ENCODE measurements around the gene NDUFB3. TPM values are rescaled to one million over a fixed set of nuclear protein-coding genes. Genes with fewer than 3 reads are reported as not detected.
"Not testable (repeated sequence)": the region's sequence is repeated elsewhere in the genome, so short reads cannot be mapped to it uniquely, and the experiment has no call there.

Gene NDUFB3
- total and polyA plus RNA-seq, 2 donors (not counting 3 experiments of a cell fraction or from before 2014, with no cell fraction given): 65.6 to 96.7 TPM

GRCh38 chr2:201024518-201024917 is 47.3 kb upstream of the NDUFB3 start:
- Histone ChIP-seq H3K79me2 (ENCODE audit: control insufficient read depth, insufficient read depth, low read length) (peaks cover 9% of the 10 kb centered on the region), H3K9me3 (replicated peaks; ENCODE audit: control insufficient read depth, insufficient read depth, low read length) (no peaks in the 10 kb centered on the region), H3K9me1 (replicated peaks; ENCODE audit: control insufficient read depth, extremely low read depth, insufficient read depth, low read length) (no peaks in the 10 kb centered on the region), H3K27me3 (ENCODE audit: control insufficient read depth in 2 of 2, insufficient read depth in 2 of 2, low read length in 2 of 2) (no peaks in the 10 kb centered on the region), H3K27ac (ENCODE audit: insufficient read depth, low read depth, low read length) (no peak overlapping the region), H4K20me1 (replicated peaks; ENCODE audit: control insufficient read depth, extremely low read depth, insufficient read depth, low read length) (no peaks in the 10 kb centered on the region), H3K9ac (replicated peaks; ENCODE audit: extremely low read depth, insufficient read depth, low read length) (no peak overlapping the region), H3K36me3 (ENCODE audit: control insufficient read depth in 2 of 2, extremely low read depth in 1 of 2, insufficient read depth in 2 of 2, low read length in 2 of 2) (peaks cover 0 to 4% of the 10 kb centered on the region in 2 experiments), H2AFZ (ENCODE audit: low read depth, low read length) (no peak overlapping the region), H3K4me1 (ENCODE audit: control insufficient read depth, extremely low read depth, insufficient read depth, low read length) (no peaks in the 10 kb centered on the region), H3K4me2 (ENCODE audit: insufficient read depth, low read length) (no peak overlapping the region), H3K4me3 (replicated peaks in 1 of 3; ENCODE audit: insufficient read depth in 1 of 3, low read depth in 1 of 3, low read length in 3 of 3) (no peak overlapping the region)
- POLR2A ChIA-PET: no interaction called here
- no TSS peak for BruUV-seq (replicated peaks)
- CTCF ChIA-PET: interaction anchor here (0.9 to 1.4 kb wide), 3 partner anchors 12 to 57 kb away, joined by 3 read pairs; no protein-coding TSS in a partner anchor
- FAIRE-seq (no peak), DNase-seq (ENCODE audit: low read depth, low spot score) (no peak)
- dilution Hi-C loops (cut with MboI; ENCODE audit: extremely low pct_ligation_motif_present, low sequenced_read_pairs): no loop called here
- TF ChIP-seq EZH2 (IDR thresholded peaks at IDR 0.05; ENCODE audit: borderline replicate concordance, low read depth, low read length, severe bottlenecking) (no peak), FOS (IDR thresholded peaks at IDR 0.05; ENCODE audit: borderline replicate concordance, insufficient read depth, low read length) (no peak), CTCF (IDR thresholded peaks at IDR 0.05; ENCODE audit: extremely low read depth in 1 of 2, insufficient read depth in 1 of 2, low read depth in 1 of 2, low read length in 2 of 2) (no peak), MYC (IDR thresholded peaks at IDR 0.05; ENCODE audit: low read depth, low read length) (no peak), POLR2A (IDR thresholded peaks at IDR 0.05; ENCODE audit: low read depth, low read length) (no peak), POLR2AphosphoS5 (IDR thresholded peaks at IDR 0.05; ENCODE audit: insufficient read depth, low read depth, low read length) (no peak), JUN (IDR thresholded peaks at IDR 0.05; ENCODE audit: borderline replicate concordance, insufficient read depth, insufficient read length, low read depth) (no peak), GATA2 (IDR thresholded peaks at IDR 0.05; ENCODE audit: insufficient read depth, insufficient read length, low read depth, low read length) (no peak)
- TF ChIP-seq, protein P1, sequence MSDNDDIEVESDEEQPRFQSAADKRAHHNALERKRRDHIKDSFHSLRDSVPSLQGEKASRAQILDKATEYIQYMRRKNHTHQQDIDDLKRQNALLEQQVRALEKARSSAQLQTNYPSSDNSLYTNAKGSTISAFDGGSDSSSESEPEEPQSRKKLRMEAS (IDR thresholded peaks at IDR 0.05; ENCODE audit: insufficient read depth, insufficient read length): no peak
- intact Hi-C loops (cut with micrococcal nuclease): no loop called here

- H3K27me3 ChIP-seq (ENCODE audit: control insufficient read depth in 2 of 2, insufficient read depth in 2 of 2, low read length in 2 of 2); H3K4me2 ChIP-seq (ENCODE audit: insufficient read depth, low read length); H3K4me1 ChIP-seq (ENCODE audit: control insufficient read depth, extremely low read depth, insufficient read depth, low read length); DNase-seq (ENCODE audit: low read depth, low spot score); H3K9ac ChIP-seq (replicated peaks; ENCODE audit: extremely low read depth, insufficient read depth, low read length); H3K36me3 ChIP-seq (ENCODE audit: control insufficient read depth in 2 of 2, extremely low read depth in 1 of 2, insufficient read depth in 2 of 2, low read length in 2 of 2); H3K27ac ChIP-seq (ENCODE audit: insufficient read depth, low read depth, low read length); BruUV-seq (replicated peaks); POLR2A ChIA-PET; H3K9me3 ChIP-seq (replicated peaks; ENCODE audit: control insufficient read depth, insufficient read depth, low read length); H3K9me1 ChIP-seq (replicated peaks; ENCODE audit: control insufficient read depth, extremely low read depth, insufficient read depth, low read length); CTCF ChIA-PET; dilution Hi-C loops (cut with MboI; ENCODE audit: extremely low pct_ligation_motif_present, low sequenced_read_pairs); FAIRE-seq; H2AFZ ChIP-seq (ENCODE audit: low read depth, low read length); intact Hi-C loops (cut with micrococcal nuclease); H3K4me3 ChIP-seq (replicated peaks in 1 of 3; ENCODE audit: insufficient read depth in 1 of 3, low read depth in 1 of 3, low read length in 3 of 3); H4K20me1 ChIP-seq (replicated peaks; ENCODE audit: control insufficient read depth, extremely low read depth, insufficient read depth, low read length): not testable (repeated sequence)
- H3K79me2 ChIP-seq (ENCODE audit: control insufficient read depth, insufficient read depth, low read length): peaks cover 13% of the 10 kb centered on the region
These were observed 37.4 kb upstream of the NDUFB3 start for GRCh38 chr2:201034355-201034754.

DNA sequence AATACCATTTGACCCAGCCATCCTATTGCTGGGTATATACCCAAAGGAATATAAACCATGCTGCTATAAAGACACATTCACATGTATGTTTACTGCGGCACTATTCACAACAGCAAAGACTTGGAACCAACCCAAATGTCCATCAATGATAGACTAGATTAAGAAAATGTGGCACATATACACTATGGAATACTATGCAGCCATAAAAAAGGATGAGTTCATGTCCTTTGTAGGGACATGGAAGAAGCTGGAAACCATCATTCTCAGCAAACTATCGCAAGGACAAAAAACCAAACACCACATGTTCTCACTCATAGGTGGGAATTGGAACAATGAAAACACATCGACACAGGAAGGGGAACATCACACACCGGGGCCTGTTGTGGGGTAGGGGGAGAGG is 33.4 kb upstream of the NDUFB3 start:
- H3K4me1 ChIP-seq (ENCODE audit: control insufficient read depth, extremely low read depth, insufficient read depth, low read length); DNase-seq (ENCODE audit: low read depth, low spot score); H4K20me1 ChIP-seq (replicated peaks; ENCODE audit: control insufficient read depth, extremely low read depth, insufficient read depth, low read length); H3K9ac ChIP-seq (replicated peaks; ENCODE audit: extremely low read depth, insufficient read depth, low read length); H2AFZ ChIP-seq (ENCODE audit: low read depth, low read length); H3K9me1 ChIP-seq (replicated peaks; ENCODE audit: control insufficient read depth, extremely low read depth, insufficient read depth, low read length); H3K4me3 ChIP-seq (replicated peaks in 1 of 3; ENCODE audit: insufficient read depth in 1 of 3, low read depth in 1 of 3, low read length in 3 of 3); BruUV-seq (replicated peaks); intact Hi-C loops (cut with micrococcal nuclease); dilution Hi-C loops (cut with MboI; ENCODE audit: extremely low pct_ligation_motif_present, low sequenced_read_pairs); H3K27ac ChIP-seq (ENCODE audit: insufficient read depth, low read depth, low read length); H3K4me2 ChIP-seq (ENCODE audit: insufficient read depth, low read length); H3K79me2 ChIP-seq (ENCODE audit: control insufficient read depth, insufficient read depth, low read length); H3K36me3 ChIP-seq (ENCODE audit: control insufficient read depth in 2 of 2, extremely low read depth in 1 of 2, insufficient read depth in 2 of 2, low read length in 2 of 2); H3K9me3 ChIP-seq (replicated peaks; ENCODE audit: control insufficient read depth, insufficient read depth, low read length); POLR2A ChIA-PET; FAIRE-seq; CTCF ChIA-PET; H3K27me3 ChIP-seq (ENCODE audit: control insufficient read depth in 2 of 2, insufficient read depth in 2 of 2, low read length in 2 of 2): not testable (repeated sequence)
